Liver (tissue), 9 donors: Measurements from ENCODE around the gene PCDHGB1. TPM values are rescaled to one million over a fixed set of nuclear protein-coding genes. Genes with fewer than 3 reads are reported as not detected.

Experiments
- DNase-seq: peaks from one replicate; pipeline ENCODE4 v3.0.0-alpha.2; 2017; ENCODE audit warnings: low spot score
- H3K27ac ChIP-seq, 2 donors: one replicate each; pipeline ENCODE4 v1.7.0; 2013; ENCODE audit warnings: inconsistent platforms in 2 of 2, low read length in 2 of 2, control low read depth in 1 of 2, low read depth in 1 of 2, mild to moderate bottlenecking in 1 of 2
- H3K27me3 ChIP-seq, 4 donors: one replicate each; pipeline versions ENCODE4 v1.6.1 to v1.7.0; 2013; ENCODE audit warnings: low read length in 3 of 4, inconsistent platforms in 1 of 4, mild to moderate bottlenecking in 1 of 4, moderate library complexity in 1 of 4; ENCODE audit not compliant: control insufficient read depth in 4 of 4, insufficient read depth in 4 of 4
- H3K36me3 ChIP-seq, 4 donors: one replicate each; pipeline versions ENCODE4 v1.6.1 to v1.7.0; 2013; ENCODE audit warnings: low read length in 3 of 4, mild to moderate bottlenecking in 3 of 4, low read depth in 1 of 4, moderate library complexity in 1 of 4; ENCODE audit not compliant: control insufficient read depth in 4 of 4, insufficient read depth in 3 of 4
- H3K4me1 ChIP-seq, 4 donors: one replicate each; pipeline versions ENCODE4 v1.6.1 to v1.7.0; 2013; ENCODE audit warnings: low read length in 3 of 4, mild to moderate bottlenecking in 3 of 4, moderate library complexity in 1 of 4; ENCODE audit not compliant: control insufficient read depth in 4 of 4, insufficient read depth in 4 of 4
- H3K4me3 ChIP-seq, 3 donors: one replicate each; pipeline versions ENCODE4 v1.6.1 to v1.7.0; 2013; ENCODE audit warnings: low read length in 3 of 3, control low read depth in 1 of 3, low read depth in 1 of 3, mild to moderate bottlenecking in 1 of 3
- H3K9ac ChIP-seq, 2 donors: one replicate each; pipeline ENCODE4 v1.7.0; 2013; ENCODE audit warnings: low read length in 2 of 2, mild to moderate bottlenecking in 2 of 2, moderate library complexity in 2 of 2, control low read depth in 1 of 2, low read depth in 1 of 2
- H3K9me3 ChIP-seq, 4 donors: one replicate each; pipeline versions ENCODE4 v1.6.1 to v1.7.0; 2013; ENCODE audit warnings: low read length in 3 of 4; ENCODE audit not compliant: control insufficient read depth in 4 of 4
- ATF3 ChIP-seq: IDR thresholded peaks from 2 replicates; pipeline ENCODE4 v1.6.1; 2016; ENCODE audit warnings: antibody characterized with exemption
- CTCF ChIP-seq: fragments of 150-350 bp; IDR thresholded peaks from 2 replicates; pipeline ENCODE4 v1.5.1; 2017; ENCODE audit warnings: improper control_type of control experiment, low read depth, low read length; ENCODE audit not compliant: missing input control
- EGR1 ChIP-seq, 2 donors: IDR thresholded peaks; 2 replicates each; pipeline ENCODE4 v1.6.1; 2016 to 2018; ENCODE audit warnings: antibody characterized with exemption in 2 of 2, low read depth in 2 of 2
- FOXA1 ChIP-seq: IDR thresholded peaks from 2 replicates; pipeline ENCODE4 v1.6.1; 2016; ENCODE audit warnings: antibody characterized with exemption
- GABPA ChIP-seq, 2 donors: IDR thresholded peaks in 1 of 2; conservative IDR thresholded peaks in 1 of 2; 2 replicates each; pipeline ENCODE4 v1.6.1; 2016; ENCODE audit warnings: antibody characterized with exemption in 2 of 2, mild to moderate bottlenecking in 1 of 2, moderate library complexity in 1 of 2
- HNF4G ChIP-seq: IDR thresholded peaks from 2 replicates; pipeline ENCODE4 v1.6.1; 2016; ENCODE audit warnings: antibody characterized with exemption
- JUND ChIP-seq, 2 donors: IDR thresholded peaks; 2 replicates each; pipeline ENCODE4 v1.6.1; 2016; ENCODE audit warnings: antibody characterized with exemption in 2 of 2
- MAX ChIP-seq: IDR thresholded peaks from 2 replicates; pipeline ENCODE4 v1.6.1; 2016; ENCODE audit warnings: antibody characterized with exemption
- NR2F2 ChIP-seq: IDR thresholded peaks from 2 replicates; pipeline ENCODE4 v1.6.1; 2016; ENCODE audit warnings: antibody characterized with exemption
- RAD21 ChIP-seq, 2 donors: IDR thresholded peaks; 2 replicates each; pipeline ENCODE4 v1.6.1; 2016; ENCODE audit warnings: antibody characterized with exemption in 2 of 2, mild to moderate bottlenecking in 2 of 2
- REST ChIP-seq: IDR thresholded peaks from 2 replicates; pipeline ENCODE4 v1.6.1; 2016; ENCODE audit warnings: antibody characterized with exemption, mild to moderate bottlenecking
- RXRA ChIP-seq, 2 donors: IDR thresholded peaks; 2 replicates each; pipeline ENCODE4 v1.6.1; 2017 to 2018; ENCODE audit warnings: antibody characterized with exemption in 2 of 2, mild to moderate bottlenecking in 1 of 2
- SP1 ChIP-seq: IDR thresholded peaks from 2 replicates; pipeline ENCODE4 v1.6.1; 2018; ENCODE audit warnings: antibody characterized with exemption, mild to moderate bottlenecking
- TAF1 ChIP-seq: conservative IDR thresholded peaks from 2 replicates; pipeline ENCODE4 v1.6.1; 2016; ENCODE audit warnings: antibody characterized with exemption, mild to moderate bottlenecking
- YY1 ChIP-seq: IDR thresholded peaks from 2 replicates; pipeline ENCODE4 v1.6.1; 2016; ENCODE audit warnings: antibody characterized with exemption, mild to moderate bottlenecking
- ZBTB33 ChIP-seq: IDR thresholded peaks from 2 replicates; pipeline ENCODE4 v1.6.1; 2016; ENCODE audit warnings: antibody characterized with exemption
- WGBS: extraction: QIAGEN DNeasy Blood & Tissue Kit; methylation state at CpG from one replicate; pipeline ENCODE4 v1.1.7; 2013; 5-methylcytosine and 5-hydroxymethylcytosine counted together
- polyA plus RNA-seq, 2 donors: library from polyadenylated mRNA; stranded (reverse) in 1 of 2; unstranded in 1 of 2; fragments of 200-250 nt in 1 of 2; fragments of >200 nt in 1 of 2; fragmentation: Nextera tagmentation in 1 of 2; extraction: Ambion mirVana in 1 of 2; gene quantifications; one replicate each; pipeline versions ENCODE4 v1.2.1 to v1.2.3, GENCODE V29; 2013 to 2015
- total RNA-seq, 2 donors: library from RNA; depleted of rRNA; stranded (reverse); fragments of >200 nt; gene quantifications; one replicate each; pipeline ENCODE4 v1.2.3, GENCODE V29; 2014
- donor health status: healthy.
- donor health status: healthy.
- donor health status: healthy.
- donor health status: healthy.
- donor health status: healthy.

Gene PCDHGB1
- total and polyA plus RNA-seq, 4 donors = 0.10 to 0.75 (median 0.13) TPM

GRCh38 chr5:141320225-141321169, 29.4 kb upstream of the PCDHGB1 start, which contains the start of gene TAF7:
Gene TAF7, minus strand, starts transcription at chr5:141320784. Its CDS starts 740 bp downstream, at chr5:141320044.
- no peaks in the 10 kb centered on the region for H3K27me3 ChIP-seq
- H3K4me3 ChIP-seq = peak within 1 kb of the TSS; percentile 66 to 97 (median 96)
- WGBS = 2% methylated on average over 67 of the region's 67 CpGs
- TF ChIP-seq CTCF = peak; percentile 85
- peak; percentile 56 to 65 for TF ChIP-seq RAD21 (IDR thresholded peaks at IDR 0.05)
- TF ChIP-seq GABPA (IDR thresholded peaks at IDR 0.05 in 1 of 2, conservative IDR thresholded peaks at IDR 0.05 in 1 of 2) = peak; percentile 47 to 87
- TF ChIP-seq NR2F2 = no peak
- TF ChIP-seq FOXA1 = no peak
- TF ChIP-seq ATF3 = peak; percentile 2
- TF ChIP-seq EGR1 (IDR thresholded peaks at IDR 0.05; ENCODE audit: low read depth in 2 of 2) = no peak
- peak; percentile 99 for TF ChIP-seq YY1
- TF ChIP-seq REST = peak; percentile 68
- peak; percentile 98 for TF ChIP-seq ZBTB33
- peak; percentile 85 for TF ChIP-seq TAF1
- H3K9me3 ChIP-seq = peaks cover 29 to 55% (median 37%) of the 10 kb centered on the region in 4 donors
- peaks cover 0 to 17% (median 4%) of the 10 kb centered on the region in 4 donors for H3K4me1 ChIP-seq
- H3K27ac ChIP-seq = peak within 1 kb of the TSS; percentile 91 to 97
- peaks cover 0 to 27% (median 21%) of the 10 kb centered on the region in 4 donors for H3K36me3 ChIP-seq
- peak; percentile 86 for DNase-seq
- peak within 1 kb of the TSS; percentile 68 to 91 for H3K9ac ChIP-seq

GRCh38 chr5:141322261-141322660, 27.6 kb upstream of the PCDHGB1 start:
- whole genome bisulfite sequencing = 93% methylated on average over 3 of the region's 3 CpGs
- H3K4me1 ChIP-seq = peaks cover 0 to 17% (median 4%) of the 10 kb centered on the region in 4 donors
- DNase-seq = no peak
- H3K9ac ChIP-seq = no peak overlapping the region
- no peaks in the 10 kb centered on the region for H3K27me3 ChIP-seq
- H3K36me3 ChIP-seq = peaks cover 0 to 23% (median 16%) of the 10 kb centered on the region in 4 donors
- no peak overlapping the region for H3K4me3 ChIP-seq
- H3K27ac ChIP-seq = no peak overlapping the region
- peaks cover 27 to 53% (median 39%) of the 10 kb centered on the region in 4 donors for H3K9me3 ChIP-seq
- TF ChIP-seq SP1 (no peak), MAX (no peak), RXRA (IDR thresholded peaks at IDR 0.05) (no peak), JUND (IDR thresholded peaks at IDR 0.05) (no peak), GABPA (IDR thresholded peaks at IDR 0.05 in 1 of 2, conservative IDR thresholded peaks at IDR 0.05 in 1 of 2) (no peak), CTCF (no peak), HNF4G (no peak), TAF1 (no peak), RAD21 (IDR thresholded peaks at IDR 0.05) (no peak)
